HG02870 (cell line): ENCODE results near the gene KIAA0319L.

ENCODE experiments used
- ATAC-seq: cut with Tn5 transposase; IDR thresholded peaks from one replicate; pipeline ENCODE4 v1.9.1; 2021; ENCODE audit warnings: mild to moderate bottlenecking, moderate library complexity; ENCODE audit not compliant: unreplicated experiment

KIAA0319L gene

DNA sequence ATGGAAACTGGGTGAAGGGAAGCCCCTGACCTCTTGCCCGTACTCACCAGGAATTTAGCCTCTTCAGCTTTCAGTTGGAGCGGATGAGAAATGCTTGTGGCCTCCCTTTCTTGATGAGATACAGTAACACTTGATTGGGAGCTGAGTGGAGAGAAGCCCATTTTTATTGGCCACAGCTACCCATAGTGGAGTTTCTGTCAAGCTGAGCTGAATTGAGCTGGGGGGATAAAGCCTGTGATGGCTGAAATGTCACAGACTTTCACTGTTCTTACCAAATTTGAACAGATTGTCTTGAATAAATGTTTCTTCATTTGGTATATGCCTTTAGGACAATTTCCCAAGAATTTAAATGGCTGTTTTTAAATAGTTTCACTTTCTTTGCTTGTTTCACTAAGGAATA, 162.8 kb downstream of the KIAA0319L start:
- ATAC-seq, result no peak

DNA sequence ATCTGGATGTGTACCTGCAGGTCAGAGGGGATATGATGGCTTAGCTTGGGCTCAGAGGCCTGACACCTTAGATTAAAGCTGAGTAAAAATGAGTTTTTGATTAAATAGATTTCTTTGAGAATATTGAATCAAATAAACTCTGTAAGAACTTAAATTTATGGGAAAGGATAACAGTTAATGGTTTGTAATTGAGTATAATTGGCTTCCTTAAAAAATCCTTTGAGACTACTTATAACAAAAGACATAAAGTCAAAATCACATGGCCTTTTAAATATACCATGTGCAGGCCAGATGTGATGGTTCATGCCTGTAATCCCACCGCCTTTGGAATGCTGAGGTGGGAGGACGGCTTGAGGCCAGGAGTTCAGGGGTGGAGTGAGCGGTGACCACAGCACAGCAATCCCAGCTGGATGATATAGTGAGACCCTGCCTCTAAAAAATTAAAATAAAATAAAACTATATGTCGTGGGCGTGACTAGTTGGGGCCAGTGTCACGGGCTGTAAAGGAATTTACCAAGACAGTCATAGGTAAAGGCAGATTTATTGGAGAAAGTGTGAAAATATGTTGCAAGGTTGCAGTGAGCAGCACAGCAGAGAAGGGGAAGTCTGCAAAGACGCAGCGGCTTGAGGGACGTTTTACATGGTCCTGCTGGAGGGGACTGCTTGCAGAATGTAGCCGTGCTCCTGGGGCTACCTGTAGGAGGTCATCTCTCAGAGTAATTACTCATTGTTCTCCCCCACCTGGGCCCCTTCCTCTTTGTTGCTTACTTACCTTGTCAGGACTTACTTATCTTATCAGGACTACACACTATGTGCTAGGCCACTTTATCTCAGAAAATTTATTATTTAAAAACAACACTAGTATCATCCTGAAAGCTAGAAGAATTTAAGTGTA, 166.4 kb downstream of the KIAA0319L start:
- ATAC-seq, result no peak

DNA sequence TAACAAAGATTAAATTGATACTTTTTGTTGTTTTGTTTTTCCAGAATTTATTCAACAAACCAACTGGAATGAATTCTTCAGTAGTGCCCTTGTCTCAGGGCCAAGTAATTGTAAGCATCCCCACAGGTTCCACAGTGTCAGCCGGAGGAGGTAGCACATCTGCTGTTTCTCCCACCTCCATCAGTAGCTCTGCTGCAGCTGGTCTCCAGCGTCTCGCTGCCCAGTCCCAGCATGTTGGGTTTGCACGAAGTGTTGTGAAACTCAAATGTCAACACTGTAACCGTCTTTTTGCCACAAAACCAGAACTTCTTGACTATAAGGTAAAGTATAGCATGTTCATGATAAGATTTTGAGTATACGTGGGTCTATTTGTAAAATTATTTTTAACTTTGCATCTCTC, 170.2 kb downstream of the KIAA0319L start:
- no peak for ATAC-seq

DNA sequence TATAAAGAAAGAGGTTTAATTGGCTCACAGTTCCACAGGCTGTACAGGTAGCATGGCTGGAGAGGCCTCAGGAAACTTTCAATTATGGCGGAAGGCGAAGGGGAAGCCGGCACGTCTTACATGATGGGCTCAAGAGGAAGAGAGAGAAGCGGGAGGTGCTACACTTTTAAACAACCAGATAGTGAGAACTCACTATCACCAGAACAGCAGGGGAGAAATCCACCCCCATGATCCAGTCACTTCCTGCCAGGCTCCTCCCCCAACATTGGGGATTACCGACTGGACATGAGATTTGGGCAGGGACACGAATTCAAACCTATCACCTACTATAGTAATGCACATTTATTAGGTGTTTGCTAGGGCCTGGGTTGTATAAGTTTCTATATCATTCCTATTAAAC, 170.9 kb downstream of the KIAA0319L start:
- ATAC-seq, result no peak
